Bronchial epithelial cell (primary cell): Measurements from ENCODE around the gene KCNAB1. TPM values are rescaled to one million over a fixed set of nuclear protein-coding genes. Genes with fewer than 3 reads are reported as not detected.

Experiments
- DNase-seq: peaks from one replicate; pipeline ENCODE4 v3.0.0-alpha.2; 2010; ENCODE audit warnings: low read depth
- FAIRE-seq: peaks from 2 replicates; lab custom pipeline; 2011; peaks lifted over from hg19 to GRCh38; lab: Jason Lieb, UNC
- H3K27me3 ChIP-seq: 2 replicates; pipeline ENCODE4 v1.5.1; 2011; ENCODE audit warnings: low read length; ENCODE audit not compliant: control insufficient read depth, insufficient read depth
- H3K36me3 ChIP-seq: 2 replicates; pipeline ENCODE4 v1.5.1; 2011; ENCODE audit warnings: low read length; ENCODE audit not compliant: control insufficient read depth, insufficient read depth
- H3K4me3 ChIP-seq: 2 replicates; pipeline ENCODE4 v1.5.1; 2011; ENCODE audit warnings: mild to moderate bottlenecking, low read depth, low read length, control low read depth
- CTCF ChIP-seq: IDR thresholded peaks from 2 replicates; pipeline ENCODE4 v1.5.1; 2011; ENCODE audit warnings: mild to moderate bottlenecking, moderate library complexity, low read length, control low read depth, inconsistent platforms; ENCODE audit not compliant: insufficient read depth, severe bottlenecking
- total RNA-seq: library from RNA; depleted of rRNA; stranded (reverse); fragments of >200 nt; gene quantifications from 2 replicates; pipeline ENCODE4 v1.2.1, GENCODE V29; 2014

Gene KCNAB1
- total RNA-seq, 1 donor from 2014 or later, result 0.26 TPM

GRCh38 chr3:156461889-156462288 is 341.5 kb downstream of the KCNAB1 start:
- DNase-seq (no peak), FAIRE-seq (no peak)
- Histone ChIP-seq H3K4me3 (no peak overlapping the region), H3K27me3 (no peaks in the 10 kb centered on the region), H3K36me3 (no peaks in the 10 kb centered on the region)
- TF ChIP-seq CTCF, result no peak

GRCh38 chr3:156463123-156463522 is 342.7 kb downstream of the KCNAB1 start:
- TF ChIP-seq CTCF, result no peak
- H3K36me3 ChIP-seq, result no peaks in the 10 kb centered on the region
- no peak for FAIRE-seq

GRCh38 chr3:156465194-156465593 is 344.8 kb downstream of the KCNAB1 start:
- FAIRE-seq, result no peak
- no peaks in the 10 kb centered on the region for H3K36me3 ChIP-seq
- no peak overlapping the region for H3K4me3 ChIP-seq
- H3K27me3 ChIP-seq, result no peaks in the 10 kb centered on the region
- no peak for DNase-seq
- no peak for TF ChIP-seq CTCF

More at GRCh38 chr3:156463123-156463522, 342.7 kb downstream of the KCNAB1 start:
- Histone ChIP-seq H3K27me3 (no peaks in the 10 kb centered on the region), H3K4me3 (no peak overlapping the region)
- DNase-seq, result no peak

GRCh38 chr3:156469456-156469855 is 349.1 kb downstream of the KCNAB1 start:
- H3K36me3 ChIP-seq, result no peaks in the 10 kb centered on the region
- FAIRE-seq, result no peak
- H3K4me3 ChIP-seq, result no peak overlapping the region
- H3K27me3 ChIP-seq, result no peaks in the 10 kb centered on the region
- no peak for DNase-seq
- TF ChIP-seq CTCF, result no peak

GRCh38 chr3:156471431-156471830 is 351.1 kb downstream of the KCNAB1 start:
- DNase-seq (no peak), FAIRE-seq (no peak)
- no peaks in the 10 kb centered on the region for H3K36me3 ChIP-seq
- TF ChIP-seq CTCF, result no peak
- H3K4me3 ChIP-seq, result no peak overlapping the region
- no peaks in the 10 kb centered on the region for H3K27me3 ChIP-seq

- FAIRE-seq (no peak), DNase-seq (no peak)
- H3K36me3 ChIP-seq, result no peaks in the 10 kb centered on the region
- no peak overlapping the region for H3K4me3 ChIP-seq
- no peaks in the 10 kb centered on the region for H3K27me3 ChIP-seq
- no peak for TF ChIP-seq CTCF
Measured at GRCh38 chr3:156472150-156472549, 351.8 kb downstream of the KCNAB1 start.
